Adipocyte (in vitro differentiated cells): ENCODE measurements around the gene GPR137B.

Source experiments
- DNase-seq: peaks from one replicate; pipeline ENCODE4 v3.0.0-alpha.2; 2015; ENCODE audit warnings: low read depth
- H3K27me3 ChIP-seq: replicated peaks from 2 replicates; pipeline ENCODE4 v1.7.0; 2013; ENCODE audit warnings: mild to moderate bottlenecking, low read length, moderate library complexity; ENCODE audit not compliant: control insufficient read depth, insufficient read depth
- H3K36me3 ChIP-seq: 2 replicates; pipeline ENCODE4 v1.7.0; 2013; ENCODE audit warnings: low read length, mild to moderate bottlenecking, moderate library complexity; ENCODE audit not compliant: control insufficient read depth, insufficient read depth, severe bottlenecking
- H3K4me1 ChIP-seq: 2 replicates; pipeline ENCODE4 v1.7.0; 2013; ENCODE audit warnings: mild to moderate bottlenecking, low read length, moderate library complexity; ENCODE audit not compliant: control insufficient read depth, insufficient read depth
- H3K4me3 ChIP-seq: 2 replicates; pipeline ENCODE4 v1.7.0; 2013; ENCODE audit warnings: mild to moderate bottlenecking, low read length, moderate library complexity
- H3K9ac ChIP-seq: 2 replicates; pipeline ENCODE4 v1.7.0; 2013; ENCODE audit warnings: mild to moderate bottlenecking, low read length, moderate library complexity
- H3K9me3 ChIP-seq: 2 replicates; pipeline ENCODE4 v1.7.0; 2013; ENCODE audit warnings: mild to moderate bottlenecking, low read length, moderate library complexity; ENCODE audit not compliant: control insufficient read depth

Gene GPR137B

GRCh38 chr1:236148470-236148845, 6.1 kb downstream of the GPR137B start:
- Histone ChIP-seq H3K27me3 (no peaks in the 10 kb centered on the region), H3K9me3 (no peaks in the 10 kb centered on the region), H3K4me3 (no peak overlapping the region), H3K9ac (no peak overlapping the region), H3K4me1 (peaks cover 23% of the 10 kb centered on the region), H3K36me3 (no peaks in the 10 kb centered on the region)
- no peak for DNase-seq

- H3K9ac ChIP-seq = no peak overlapping the region
- H3K9me3 ChIP-seq = no peaks in the 10 kb centered on the region
- no peaks in the 10 kb centered on the region for H3K36me3 ChIP-seq
- peaks cover 16% of the 10 kb centered on the region for H3K4me1 ChIP-seq
- DNase-seq = no peak
- H3K27me3 ChIP-seq = no peaks in the 10 kb centered on the region
- no peak overlapping the region for H3K4me3 ChIP-seq
These were observed 6.8 kb downstream of the GPR137B start for GRCh38 chr1:236149003-236149595.

GRCh38 chr1:236149696-236150228, 7.4 kb downstream of the GPR137B start:
- peaks cover 10% of the 10 kb centered on the region for H3K4me1 ChIP-seq
- H3K4me3 ChIP-seq = no peak overlapping the region
- H3K9me3 ChIP-seq = no peaks in the 10 kb centered on the region
- H3K9ac ChIP-seq = no peak overlapping the region
- DNase-seq = no peak
- no peaks in the 10 kb centered on the region for H3K36me3 ChIP-seq
- no peaks in the 10 kb centered on the region for H3K27me3 ChIP-seq

GRCh38 chr1:236150311-236150955, 8.1 kb downstream of the GPR137B start:
- Histone ChIP-seq H3K4me1 (peaks cover 5% of the 10 kb centered on the region), H3K4me3 (no peak overlapping the region), H3K9ac (no peak overlapping the region), H3K36me3 (no peaks in the 10 kb centered on the region), H3K27me3 (no peaks in the 10 kb centered on the region), H3K9me3 (no peaks in the 10 kb centered on the region)
- DNase-seq = no peak

GRCh38 chr1:236150986-236151385, 8.6 kb downstream of the GPR137B start:
- Histone ChIP-seq H3K36me3 (no peaks in the 10 kb centered on the region), H3K9ac (no peak overlapping the region), H3K4me3 (no peak overlapping the region), H3K27me3 (no peaks in the 10 kb centered on the region), H3K9me3 (no peaks in the 10 kb centered on the region), H3K4me1 (peaks cover 5% of the 10 kb centered on the region)
- no peak for DNase-seq

GRCh38 chr1:236151739-236152424, 9.5 kb downstream of the GPR137B start:
- Histone ChIP-seq H3K36me3 (no peaks in the 10 kb centered on the region), H3K4me3 (no peak overlapping the region), H3K9ac (no peak overlapping the region), H3K9me3 (no peaks in the 10 kb centered on the region), H3K4me1 (peaks cover 5% of the 10 kb centered on the region), H3K27me3 (no peaks in the 10 kb centered on the region)
- no peak for DNase-seq

- Histone ChIP-seq H3K36me3 (no peaks in the 10 kb centered on the region), H3K27me3 (no peaks in the 10 kb centered on the region)
These were observed 11.8 kb downstream of the GPR137B start for GRCh38 chr1:236154126-236154525.

GRCh38 chr1:236154671-236155398, 12.5 kb downstream of the GPR137B start:
- H3K27me3 ChIP-seq = no peaks in the 10 kb centered on the region
- no peak overlapping the region for H3K4me3 ChIP-seq
- no peaks in the 10 kb centered on the region for H3K36me3 ChIP-seq
- H3K9me3 ChIP-seq = no peaks in the 10 kb centered on the region
- peaks cover 5% of the 10 kb centered on the region for H3K4me1 ChIP-seq
- no peak for DNase-seq
- no peak overlapping the region for H3K9ac ChIP-seq

More at GRCh38 chr1:236154126-236154525, 11.8 kb downstream of the GPR137B start:
- Histone ChIP-seq H3K9me3 (no peaks in the 10 kb centered on the region), H3K9ac (no peak overlapping the region), H3K4me1 (peaks cover 5% of the 10 kb centered on the region), H3K4me3 (no peak overlapping the region)
- no peak for DNase-seq

GRCh38 chr1:236155399-236155767, 13.0 kb downstream of the GPR137B start:
- no peak overlapping the region for H3K9ac ChIP-seq
- H3K4me1 ChIP-seq = peaks cover 5% of the 10 kb centered on the region
- no peaks in the 10 kb centered on the region for H3K9me3 ChIP-seq
- H3K36me3 ChIP-seq = no peaks in the 10 kb centered on the region
- no peak overlapping the region for H3K4me3 ChIP-seq
- no peak for DNase-seq
- no peaks in the 10 kb centered on the region for H3K27me3 ChIP-seq

GRCh38 chr1:236155841-236156503, 13.6 kb downstream of the GPR137B start:
- DNase-seq = no peak

More at GRCh38 chr1:236155841-236156503, 13.6 kb downstream of the GPR137B start:
- Histone ChIP-seq H3K36me3 (no peaks in the 10 kb centered on the region), H3K9ac (no peak overlapping the region), H3K4me1 (peaks cover 5% of the 10 kb centered on the region), H3K4me3 (no peak overlapping the region), H3K27me3 (no peaks in the 10 kb centered on the region), H3K9me3 (peaks cover 2% of the 10 kb centered on the region)
